ENCODE data around the gene TPSD1.
"Not testable (repeated sequence)": the region's sequence is repeated elsewhere in the genome, so short reads cannot be mapped to it uniquely, and the experiment has no call there.

Gene TPSD1

DNA sequence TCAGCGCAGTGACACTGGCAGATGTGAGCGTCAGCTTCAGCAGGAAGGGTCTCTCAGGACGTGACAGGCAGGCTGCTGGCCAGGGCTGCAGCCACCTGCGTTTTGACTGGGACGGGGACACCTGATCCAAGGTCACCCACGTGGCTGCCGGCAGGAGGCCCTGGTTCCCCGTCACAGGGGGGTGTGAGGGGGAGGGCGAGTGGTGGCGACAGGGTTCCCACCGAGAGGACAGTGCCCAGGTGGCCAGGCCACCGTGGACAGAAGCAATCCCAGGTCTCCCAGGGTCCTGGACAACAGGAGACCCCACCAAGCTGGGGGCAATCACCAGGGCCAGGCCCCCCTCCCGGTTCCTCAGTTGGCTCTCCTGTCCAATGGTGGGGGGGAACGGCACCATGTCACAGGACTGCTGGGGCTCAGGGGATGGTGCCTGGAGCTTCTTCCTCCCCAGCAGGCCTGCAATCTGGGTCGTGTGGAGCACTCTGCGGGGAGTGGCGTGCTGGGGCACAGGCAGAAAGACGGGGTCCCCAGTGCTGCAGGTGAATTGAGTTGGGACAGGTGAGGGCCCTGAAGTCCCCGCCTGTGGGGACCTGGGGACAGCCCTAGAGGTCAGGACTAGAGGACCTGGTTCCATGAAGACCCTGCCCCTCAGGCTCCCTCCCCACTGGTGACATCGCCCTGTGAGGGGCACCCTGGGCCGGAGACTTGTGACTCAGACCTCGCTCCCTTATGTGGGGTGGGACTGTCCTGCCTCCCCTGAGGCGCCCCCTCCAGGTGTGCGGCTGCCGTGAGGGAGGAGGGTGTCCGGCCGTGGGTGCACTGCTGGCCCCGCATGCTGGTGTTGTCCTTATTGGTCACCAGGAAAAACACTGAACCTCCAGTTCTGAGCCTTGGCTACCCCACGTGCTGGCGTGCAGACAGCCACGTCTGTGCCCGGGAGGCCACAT lies 11.7 kb upstream of the TPSD1 start:
- not testable (repeated sequence) for DNase-seq

DNA sequence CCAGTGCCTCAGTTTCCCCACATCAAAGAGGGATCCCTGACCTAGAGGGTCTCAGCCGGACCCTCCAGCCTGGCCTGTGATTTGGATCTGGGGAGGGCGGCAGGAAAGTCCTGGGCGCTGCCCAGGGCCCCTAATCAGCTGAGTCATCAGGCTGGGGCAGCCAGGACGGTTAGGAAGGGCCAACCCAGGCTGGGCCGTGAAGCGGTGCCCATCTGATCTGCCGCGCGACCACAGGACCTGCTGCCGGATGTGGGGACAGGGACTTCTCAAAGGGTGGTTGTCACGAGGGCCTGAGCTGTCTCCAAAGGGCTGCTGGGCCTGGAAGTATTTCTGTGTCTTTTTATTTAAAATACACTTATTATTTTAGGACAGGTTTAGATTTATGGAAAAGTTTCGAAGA lies 11.0 kb upstream of the TPSD1 start:
- no peak for DNase-seq

DNA sequence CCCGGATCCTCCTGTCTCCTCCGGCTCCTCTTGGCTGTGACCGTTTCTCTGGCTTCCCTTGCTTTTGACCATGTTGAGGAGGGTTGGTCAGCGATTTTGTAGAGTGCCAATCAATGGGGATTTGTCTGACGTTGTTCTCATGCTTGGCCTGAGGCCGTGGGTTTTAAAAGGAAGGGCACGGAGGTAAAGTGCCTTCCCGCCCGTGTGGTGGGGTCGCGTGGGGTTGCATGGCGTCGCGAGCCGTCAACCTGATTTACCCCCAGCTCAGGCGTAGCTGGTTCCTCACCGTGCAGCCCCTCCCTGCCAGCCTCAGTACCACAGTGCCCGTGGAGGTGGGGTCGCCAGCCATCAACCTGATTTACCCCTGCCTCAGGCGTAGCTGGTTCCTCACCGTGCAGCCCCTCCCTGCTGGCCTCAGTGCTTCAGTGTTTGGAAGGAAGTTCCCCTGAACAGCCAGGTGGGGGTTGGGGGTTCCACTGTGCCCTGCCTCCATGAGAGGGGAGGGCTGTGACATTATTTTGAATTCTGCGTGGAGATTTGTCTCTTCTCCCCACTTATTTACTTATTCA lies 10.3 kb upstream of the TPSD1 start:
- no peak for DNase-seq

DNA sequence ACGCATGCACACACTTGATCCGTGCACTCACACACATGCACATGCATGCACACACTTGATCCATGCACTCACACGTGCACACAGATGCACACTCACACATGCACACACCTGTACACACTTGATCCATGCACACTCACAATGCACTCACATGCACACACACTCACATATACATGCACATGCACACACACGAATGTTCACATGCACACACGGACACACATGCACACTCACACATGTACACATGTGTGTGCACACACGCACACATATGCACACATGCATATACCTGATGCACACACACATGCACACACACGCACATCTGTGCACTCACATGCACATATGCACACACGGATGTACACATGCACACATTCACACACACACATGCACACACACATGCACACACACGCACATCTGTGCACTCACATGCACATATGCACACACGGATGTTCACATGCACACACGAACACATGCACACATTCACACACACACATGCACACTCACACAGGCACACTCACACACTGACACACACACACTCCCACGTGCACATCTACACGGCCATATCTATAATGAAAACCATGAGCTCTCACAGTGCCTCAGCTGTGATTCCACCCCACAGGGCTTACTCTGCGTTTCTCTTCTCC lies 7.8 kb upstream of the TPSD1 start:
- not testable (repeated sequence) for DNase-seq

DNA sequence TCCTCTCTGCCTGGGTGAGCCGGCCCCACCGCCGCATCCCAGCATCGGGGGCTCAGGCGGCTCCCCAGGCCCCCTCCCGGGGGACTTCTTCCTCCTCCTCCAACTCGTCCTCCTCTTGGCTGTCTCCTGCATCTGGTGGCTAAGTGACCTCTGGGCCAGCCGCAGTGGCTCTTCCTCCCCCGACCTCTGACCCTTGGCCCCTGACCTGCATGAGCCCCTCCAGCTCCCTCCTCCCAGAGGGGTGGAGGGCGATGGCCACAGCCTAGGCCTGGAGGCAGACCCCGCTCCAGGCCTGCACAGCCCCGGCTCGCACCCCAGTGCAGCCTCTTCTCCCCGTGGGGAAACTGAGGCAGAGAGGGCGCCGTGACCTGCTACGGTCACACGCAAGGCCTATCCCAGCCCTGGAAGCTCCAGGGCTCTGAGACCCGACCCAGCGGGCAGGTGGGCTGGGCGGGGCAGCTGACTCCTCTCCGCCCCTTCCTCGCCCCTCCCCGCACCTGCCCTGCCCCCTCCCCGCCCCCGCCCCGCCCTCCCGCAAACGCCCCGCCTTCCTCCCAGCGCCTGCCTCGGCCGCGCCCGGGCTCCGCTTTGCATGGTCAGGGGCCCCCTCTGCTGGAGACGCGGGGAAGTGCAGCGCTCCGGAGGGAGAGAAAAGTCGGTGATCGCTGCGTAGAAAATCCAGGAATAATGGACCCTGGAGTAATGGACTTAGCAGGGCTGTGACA lies 6.7 kb upstream of the TPSD1 start:
- DNase-seq, result not testable (repeated sequence)

DNA sequence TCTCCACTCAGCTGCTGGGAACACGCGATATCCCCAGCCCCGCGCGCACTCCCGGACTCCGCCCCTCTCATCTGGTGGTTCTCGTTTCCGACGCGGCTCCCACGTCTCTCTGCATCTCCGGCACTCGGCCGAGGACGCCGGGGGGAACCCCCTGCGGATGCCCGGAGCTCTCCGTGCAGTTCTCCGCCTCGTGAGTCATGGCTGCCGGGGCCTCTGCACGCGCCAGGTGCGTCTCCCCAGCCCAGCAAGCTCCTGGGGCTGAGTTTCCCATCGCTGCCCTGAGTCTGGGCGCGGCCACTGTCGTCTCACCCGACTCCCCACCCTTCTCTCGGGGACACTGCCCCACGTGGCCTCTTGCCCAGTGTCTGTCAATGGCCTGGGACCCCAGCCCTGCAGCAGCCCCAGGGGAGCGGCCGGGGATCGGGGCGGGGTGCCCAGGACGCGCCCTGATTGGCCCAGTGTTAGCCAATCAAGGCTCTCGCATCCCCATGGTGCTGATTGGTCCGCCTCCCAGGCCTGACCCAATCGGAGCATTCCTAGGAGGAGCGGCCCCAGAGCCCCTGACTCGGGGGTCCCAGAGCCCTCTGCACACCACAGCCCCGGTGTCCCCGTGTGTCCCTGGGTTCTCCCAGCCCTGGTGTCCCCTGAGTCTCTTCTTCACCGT lies 2.0 kb upstream of the TPSD1 start:
- DNase-seq, result not testable (repeated sequence)

DNA sequence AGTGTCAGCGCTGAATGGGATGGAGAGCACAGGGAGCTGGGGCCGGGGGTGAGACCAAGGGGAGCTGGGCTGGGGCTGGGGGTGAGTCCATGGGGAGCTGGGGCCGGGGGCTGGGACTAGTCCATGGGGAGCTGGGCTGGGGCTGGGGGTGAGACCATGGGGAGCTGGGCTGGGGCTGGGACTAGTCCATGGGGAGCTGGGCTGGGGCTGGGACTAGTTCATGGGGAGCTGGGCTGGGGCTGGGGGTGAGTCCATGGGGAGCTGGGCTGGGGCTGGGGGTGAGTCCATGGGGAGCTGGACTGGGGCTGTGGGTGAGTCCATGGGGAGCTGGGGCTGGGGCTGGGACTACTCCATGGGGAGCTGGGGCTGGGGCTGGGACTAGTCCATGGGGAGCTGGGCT lies 1.0 kb upstream of the TPSD1 start:
- not testable (repeated sequence) for DNase-seq

DNA sequence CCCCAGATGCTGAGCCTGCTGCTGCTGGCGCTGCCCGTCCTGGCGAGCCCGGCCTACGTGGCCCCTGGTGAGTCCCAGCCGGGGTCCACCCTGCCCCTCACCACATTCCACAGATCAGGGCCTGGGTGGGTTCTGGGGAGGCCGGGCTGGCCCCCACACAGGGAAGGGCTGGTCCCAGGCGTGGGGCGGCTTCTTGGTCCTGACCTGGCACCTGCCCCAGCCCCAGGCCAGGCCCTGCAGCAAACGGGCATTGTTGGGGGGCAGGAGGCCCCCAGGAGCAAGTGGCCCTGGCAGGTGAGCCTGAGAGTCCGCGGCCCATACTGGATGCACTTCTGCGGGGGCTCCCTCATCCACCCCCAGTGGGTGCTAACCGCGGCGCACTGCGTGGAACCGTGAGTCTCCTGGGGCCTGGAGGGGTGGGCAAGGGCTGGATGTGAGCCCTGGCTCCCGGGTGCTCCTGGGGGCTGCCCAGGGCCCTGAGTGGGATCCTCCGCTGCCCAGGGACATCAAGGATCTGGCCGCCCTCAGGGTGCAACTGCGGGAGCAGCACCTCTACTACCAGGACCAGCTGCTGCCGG lies 516 bp downstream of the TPSD1 start:
- DNase-seq, result not testable (repeated sequence)

DNA sequence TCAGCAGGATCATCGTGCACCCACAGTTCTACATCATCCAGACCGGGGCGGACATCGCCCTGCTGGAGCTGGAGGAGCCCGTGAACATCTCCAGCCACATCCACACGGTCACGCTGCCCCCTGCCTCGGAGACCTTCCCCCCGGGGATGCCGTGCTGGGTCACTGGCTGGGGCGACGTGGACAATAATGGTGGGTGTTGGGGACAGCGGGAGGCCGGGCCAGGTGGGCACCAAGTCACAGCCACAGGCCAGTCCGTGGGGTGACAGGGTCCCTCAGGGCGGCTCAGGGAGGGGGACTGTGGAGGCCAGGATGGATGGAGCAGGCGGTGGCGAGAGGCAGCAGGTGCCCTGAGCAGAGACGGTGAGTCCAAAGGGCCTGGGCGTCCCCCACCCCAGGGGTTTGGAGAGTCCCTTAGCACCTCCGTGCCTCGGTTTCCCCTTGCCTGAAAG lies 1.0 kb downstream of the TPSD1 start:
- DNase-seq, result no peak

DNA sequence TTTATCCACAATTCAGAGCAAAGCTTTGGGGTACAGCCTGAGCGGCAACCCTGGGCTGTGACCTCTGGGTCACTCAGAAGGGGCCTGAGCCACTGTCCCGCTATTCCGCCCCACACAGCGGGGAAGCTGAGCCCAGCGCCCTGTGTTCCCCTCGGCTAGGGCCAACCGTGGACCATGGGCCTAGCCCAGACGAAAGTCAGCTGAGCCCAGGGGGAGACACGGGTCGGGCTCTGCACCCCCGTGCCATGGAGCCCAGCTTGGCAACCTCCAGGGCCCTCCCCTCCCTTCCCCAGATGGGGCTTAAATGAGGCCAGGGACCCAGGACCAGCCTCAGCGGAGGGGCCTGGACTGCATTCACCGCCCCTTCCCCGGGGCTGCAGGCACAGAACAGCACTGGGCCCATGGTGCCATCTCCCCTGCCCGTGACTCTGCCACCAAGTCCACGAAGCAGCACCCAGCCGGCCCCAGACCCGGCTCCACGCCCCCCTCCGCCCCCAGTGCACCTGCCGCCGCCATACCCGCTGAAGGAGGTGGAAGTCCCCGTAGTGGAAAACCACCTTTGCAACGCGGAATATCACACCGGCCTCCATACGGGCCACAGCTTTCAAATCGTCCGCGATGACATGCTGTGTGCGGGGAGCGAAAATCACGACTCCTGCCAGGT lies 1.8 kb downstream of the TPSD1 start:
- DNase-seq, result no peak

DNA sequence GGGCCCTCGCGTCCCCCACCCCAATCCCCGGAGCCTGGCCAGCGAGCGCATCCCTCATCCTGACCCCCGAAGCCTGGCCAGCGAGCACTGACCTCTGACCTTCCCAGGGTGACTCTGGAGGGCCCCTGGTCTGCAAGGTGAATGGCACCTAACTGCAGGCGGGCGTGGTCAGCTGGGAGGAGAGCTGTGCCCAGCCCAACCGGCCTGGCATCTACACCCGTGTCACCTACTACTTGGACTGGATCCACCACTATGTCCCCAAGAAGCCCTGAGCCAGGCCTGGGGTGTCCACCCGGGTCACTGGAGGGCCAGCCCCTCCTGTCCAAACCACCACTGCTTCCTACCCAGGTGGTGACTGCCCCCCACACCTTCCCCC lies 2.3 kb downstream of the TPSD1 start:
- no peak for DNase-seq

DNA sequence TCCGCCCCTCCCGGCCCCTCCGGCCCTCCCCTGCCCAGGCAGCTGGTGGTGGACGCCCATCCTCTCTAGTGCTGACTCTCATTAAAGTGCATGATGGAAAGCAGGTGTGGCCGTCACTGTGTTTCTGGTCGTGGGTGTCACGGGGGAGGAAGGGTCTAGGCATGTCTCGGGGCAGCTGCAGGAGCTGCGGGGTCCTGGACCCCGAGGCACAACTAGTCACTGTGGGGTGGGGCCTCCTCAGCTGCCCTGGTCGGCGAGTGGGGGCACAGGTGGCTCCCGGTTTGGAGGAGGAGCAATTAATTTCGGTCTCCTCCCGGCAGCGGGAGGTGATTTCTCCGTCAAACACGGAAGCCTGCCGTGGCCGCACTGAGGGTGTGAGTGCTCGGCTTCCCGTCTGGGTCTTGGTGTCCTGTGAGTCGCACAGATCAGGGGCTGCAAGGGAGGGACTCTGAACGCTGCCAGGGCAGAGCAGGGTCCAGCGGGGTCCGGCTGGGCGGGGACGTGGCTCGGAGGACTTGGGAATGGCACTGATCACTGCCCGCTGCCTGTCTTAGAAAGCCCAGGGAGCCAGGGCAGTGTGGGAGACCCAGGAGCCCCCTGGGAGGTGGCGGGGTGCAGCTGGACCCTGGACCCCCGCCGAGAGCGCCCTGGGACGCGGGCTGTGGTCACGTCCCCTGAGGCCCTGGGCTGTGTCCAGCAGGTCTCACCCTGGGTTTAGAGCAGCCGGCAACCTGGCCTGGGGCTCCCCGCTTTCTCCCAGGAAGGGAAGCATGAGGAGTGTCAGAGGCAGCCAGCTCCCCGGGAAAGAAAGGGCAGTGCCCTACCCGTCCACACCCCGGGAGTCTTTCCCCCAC lies 3.3 kb downstream of the TPSD1 start:
- no peak for DNase-seq

DNA sequence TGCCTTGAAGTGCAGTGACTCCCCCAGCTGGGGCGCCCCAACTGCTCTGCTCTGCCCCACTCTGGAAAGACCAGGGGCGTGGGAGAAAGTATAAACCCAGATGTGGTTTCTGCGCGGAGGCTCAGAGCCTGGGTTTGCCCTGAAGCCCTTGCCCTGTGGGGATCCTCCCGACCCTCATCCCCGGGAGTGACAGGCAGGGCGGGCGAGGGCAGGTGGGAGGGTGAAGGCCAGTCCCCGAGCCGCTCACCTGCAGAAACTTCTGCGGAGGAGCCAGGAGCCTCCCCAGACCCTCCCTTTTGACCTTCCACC lies 3.8 kb downstream of the TPSD1 start:
- no peak for DNase-seq

DNA sequence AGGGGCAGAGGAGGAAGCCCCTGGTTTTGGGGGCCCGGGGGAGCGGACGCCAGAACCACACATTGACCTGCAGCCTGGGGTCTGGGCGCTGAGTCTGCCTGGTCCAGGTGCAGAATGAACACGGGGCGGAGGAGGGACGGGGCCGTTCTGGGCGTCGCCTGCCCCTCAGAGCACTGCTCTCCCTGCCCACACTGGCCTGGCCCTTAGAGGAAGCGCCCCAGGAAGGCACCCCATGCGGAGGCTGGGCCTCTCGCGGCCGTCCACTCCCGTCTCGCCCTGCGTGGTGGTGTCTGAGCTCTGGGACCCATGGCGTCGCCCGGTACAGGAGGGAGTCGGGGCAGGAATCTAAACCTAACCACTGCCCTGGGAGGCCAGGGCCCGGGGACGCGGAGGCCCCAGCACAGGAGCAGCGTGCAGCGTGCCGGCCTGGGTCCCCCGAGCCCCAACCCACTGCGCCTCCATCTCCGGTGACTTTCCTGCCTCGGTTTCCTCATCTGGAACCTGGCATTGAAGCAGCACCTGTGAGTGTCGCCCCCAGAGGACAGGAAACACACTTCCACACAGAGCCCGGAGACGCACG lies 4.3 kb downstream of the TPSD1 start:
- no peak for DNase-seq

DNA sequence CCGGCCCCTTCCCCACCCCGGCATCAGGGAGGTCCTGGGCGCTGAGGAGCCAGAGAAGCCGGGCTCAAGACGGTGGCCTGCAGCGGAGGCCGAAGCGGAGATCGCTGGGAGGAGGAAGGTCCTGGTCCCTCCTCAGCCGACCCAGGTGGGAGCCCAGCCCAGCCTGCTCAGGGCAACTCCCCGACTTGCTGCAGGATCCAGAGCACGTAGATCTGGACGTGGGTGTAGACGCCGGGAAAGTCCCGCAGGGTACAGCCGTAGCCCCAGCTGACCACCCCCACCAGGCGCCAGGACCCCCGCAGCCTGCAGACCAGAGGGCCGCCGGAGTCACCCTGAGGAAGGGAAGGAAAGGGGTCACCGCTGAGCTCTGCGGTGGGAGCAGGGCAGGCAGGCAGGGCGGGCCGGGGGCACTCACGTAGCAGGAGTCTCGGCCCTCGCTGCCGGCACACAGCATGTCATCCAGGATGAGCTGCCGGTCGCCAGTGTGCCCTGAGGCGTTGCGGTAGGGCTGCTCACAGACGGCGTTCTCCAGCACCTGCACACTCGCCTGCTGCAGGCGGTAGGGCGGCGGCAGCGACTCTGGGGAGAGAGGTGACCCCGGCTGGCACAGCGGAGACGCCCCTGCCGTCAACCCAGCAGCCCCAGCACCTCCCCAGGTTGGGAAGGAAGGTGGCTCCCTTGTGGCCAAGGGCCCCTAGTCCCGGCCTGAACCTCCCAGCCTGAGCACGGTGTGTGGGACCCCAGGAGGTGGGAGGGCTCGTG lies 5.4 kb downstream of the TPSD1 start:
- DNase-seq, result no peak

DNA sequence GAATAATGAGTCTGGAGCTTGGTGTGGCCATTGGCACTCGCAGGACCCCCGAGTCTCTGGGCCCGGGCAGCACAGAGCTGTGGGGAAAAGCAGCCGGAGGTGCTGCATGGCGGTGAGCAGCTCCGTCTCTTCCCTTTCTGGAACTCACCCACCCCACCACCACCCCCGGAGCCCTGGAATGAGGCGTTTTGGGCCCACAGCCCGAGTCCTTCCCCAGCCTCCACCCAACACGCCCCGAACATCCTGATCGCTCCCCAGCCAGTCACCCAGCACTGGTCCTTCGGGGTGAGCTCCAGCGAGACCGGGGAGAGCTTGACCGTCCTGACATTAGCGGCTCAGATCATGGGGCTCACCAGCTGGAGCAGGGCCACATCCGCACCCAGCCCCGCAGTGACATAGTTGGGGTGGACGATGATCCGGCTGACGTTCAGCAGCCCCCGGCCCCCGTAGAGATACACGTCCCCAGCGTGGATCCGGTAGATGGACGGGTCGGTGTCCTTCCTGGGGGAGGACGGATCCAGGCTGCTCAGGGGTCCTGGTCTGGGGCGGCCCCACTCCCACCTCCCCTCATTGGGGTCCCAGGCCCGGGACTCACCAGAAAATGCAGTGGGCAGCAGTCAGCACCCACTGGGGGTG lies 6.5 kb downstream of the TPSD1 start:
- DNase-seq, result no peak

DNA sequence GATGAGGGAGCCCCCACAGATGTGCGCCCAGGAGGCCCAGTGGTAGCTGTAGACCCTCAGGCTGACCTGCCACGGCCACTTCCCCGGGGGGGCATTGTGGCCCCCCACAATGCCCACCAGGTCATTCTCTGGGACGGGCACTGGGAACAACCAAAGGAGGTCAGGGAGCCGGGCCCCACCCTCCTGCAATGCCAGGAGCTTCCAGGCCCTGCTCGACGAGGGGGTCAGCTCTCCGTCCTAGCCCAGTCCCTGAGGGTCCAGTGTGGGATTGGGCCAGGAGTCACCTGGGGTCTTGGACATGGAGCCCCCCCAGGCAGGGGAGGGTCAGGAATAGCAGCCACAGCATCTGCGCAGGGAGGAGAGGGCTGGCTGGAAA lies 7.0 kb downstream of the TPSD1 start:
- no peak for DNase-seq

DNA sequence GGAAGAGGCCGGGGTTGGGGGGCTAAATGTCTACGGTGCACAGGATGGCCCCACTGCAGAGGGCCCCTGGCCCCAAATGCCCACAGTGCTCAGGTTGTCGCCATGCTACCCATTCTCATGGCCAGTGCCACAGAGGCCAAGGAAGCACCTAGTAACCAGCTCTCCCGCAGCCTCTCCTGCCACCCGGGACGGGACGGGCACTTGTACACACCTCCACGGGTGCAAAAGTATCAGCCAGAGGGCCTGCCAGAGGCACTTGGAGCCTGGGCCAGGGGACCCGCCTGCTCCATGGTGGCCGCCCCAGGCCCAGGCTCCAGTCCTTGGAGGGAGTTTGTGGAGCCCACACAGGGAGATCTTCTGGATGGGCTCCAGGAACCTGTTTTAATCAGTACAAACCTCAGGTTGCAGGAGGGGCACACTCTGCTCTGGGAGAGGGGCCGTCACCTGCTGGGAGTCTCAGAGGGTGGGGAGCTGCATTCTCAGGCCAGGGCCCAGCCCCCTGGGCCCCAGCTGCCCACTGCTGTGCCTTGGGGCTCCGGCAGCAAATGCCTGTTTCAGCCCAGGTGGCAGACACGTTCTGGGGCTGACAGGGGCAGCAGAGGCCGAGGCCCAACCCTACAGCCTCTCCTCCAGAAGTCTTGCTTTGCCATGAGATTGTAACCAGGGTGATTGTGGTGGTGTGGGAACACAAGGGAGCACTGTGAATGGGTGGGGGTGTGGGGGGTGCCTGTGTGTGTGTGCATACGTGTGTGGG lies 7.9 kb downstream of the TPSD1 start:
- DNase-seq, result no peak

Measured in stimulated activated CD4-positive, alpha-beta T cell treated with anti-CD3 and anti-CD28 coated beads, Interleukin-4, amount 100 ng/mL, for 1 hour (primary cell).